GM19397 (cell line): Measurements from ENCODE around the gene NMNAT3.
A peak's percentile ranks its signal among the peaks of the same experiment; 100 is the strongest.

Experiments used
- ATAC-seq: cut with Tn5 transposase; IDR thresholded peaks from one replicate; pipeline ENCODE4 v1.9.1; 2021; ENCODE audit warnings: mild to moderate bottlenecking, moderate library complexity; ENCODE audit not compliant: unreplicated experiment

Gene NMNAT3

DNA sequence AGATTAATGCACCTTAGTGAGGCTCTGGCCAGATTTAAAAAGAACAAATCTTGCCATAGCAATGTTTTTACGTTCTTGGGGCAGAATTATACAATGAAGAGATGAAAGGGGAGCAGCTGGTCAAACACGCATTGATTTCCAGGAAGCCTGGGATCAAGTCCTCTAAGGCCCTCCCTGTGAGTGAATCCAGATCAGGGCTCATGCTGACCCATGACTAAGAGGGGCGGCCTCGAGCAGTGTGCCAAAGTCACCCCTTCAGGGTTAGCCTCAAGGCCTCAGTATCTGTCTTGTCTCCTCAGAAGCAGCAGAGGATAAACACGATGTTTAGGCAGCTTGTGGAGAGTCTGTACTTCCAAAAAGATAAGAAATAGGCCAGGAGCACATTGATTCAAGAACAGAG, 129.0 kb downstream of the NMNAT3 start:
- ATAC-seq = no peak

DNA sequence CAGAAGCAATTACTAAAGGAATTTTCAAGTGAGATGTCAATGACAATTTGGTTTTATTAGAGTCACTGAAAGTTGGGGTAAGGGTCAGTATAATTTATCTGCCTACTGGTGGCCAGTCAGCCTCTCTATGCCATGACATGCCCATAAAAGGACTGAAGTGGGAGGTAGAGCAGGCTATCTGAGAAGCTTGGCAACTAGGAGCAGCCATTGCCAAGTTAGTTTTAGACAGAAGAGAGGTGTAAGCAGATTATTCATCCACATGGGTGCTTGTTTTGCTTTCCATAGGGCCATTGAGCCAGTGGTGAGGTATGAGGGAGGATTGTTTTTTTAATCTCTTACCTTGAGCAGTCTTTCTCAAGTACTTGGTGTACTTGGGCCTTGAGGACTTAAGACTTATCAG, 130.1 kb downstream of the NMNAT3 start:
- ATAC-seq = no peak

DNA sequence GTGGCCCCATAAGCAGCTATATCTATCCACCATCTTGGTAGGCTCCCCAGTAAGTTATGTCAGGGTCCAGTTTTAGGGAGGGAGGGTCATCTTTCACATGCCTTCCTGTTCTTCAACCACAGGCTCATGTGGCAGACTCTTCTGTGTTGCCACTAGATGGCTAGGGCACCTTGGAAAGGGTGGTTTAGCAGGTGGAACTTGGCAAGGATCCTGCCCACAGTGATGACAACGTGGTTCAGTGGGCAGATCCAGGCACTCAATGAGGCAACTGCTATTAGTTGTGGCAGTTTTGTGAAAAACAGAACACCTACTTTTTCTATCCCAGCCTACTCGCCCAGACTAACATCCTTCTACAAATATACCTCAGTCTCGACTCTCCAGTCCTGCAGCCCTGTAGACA, 131.0 kb downstream of the NMNAT3 start:
- no peak for ATAC-seq

DNA sequence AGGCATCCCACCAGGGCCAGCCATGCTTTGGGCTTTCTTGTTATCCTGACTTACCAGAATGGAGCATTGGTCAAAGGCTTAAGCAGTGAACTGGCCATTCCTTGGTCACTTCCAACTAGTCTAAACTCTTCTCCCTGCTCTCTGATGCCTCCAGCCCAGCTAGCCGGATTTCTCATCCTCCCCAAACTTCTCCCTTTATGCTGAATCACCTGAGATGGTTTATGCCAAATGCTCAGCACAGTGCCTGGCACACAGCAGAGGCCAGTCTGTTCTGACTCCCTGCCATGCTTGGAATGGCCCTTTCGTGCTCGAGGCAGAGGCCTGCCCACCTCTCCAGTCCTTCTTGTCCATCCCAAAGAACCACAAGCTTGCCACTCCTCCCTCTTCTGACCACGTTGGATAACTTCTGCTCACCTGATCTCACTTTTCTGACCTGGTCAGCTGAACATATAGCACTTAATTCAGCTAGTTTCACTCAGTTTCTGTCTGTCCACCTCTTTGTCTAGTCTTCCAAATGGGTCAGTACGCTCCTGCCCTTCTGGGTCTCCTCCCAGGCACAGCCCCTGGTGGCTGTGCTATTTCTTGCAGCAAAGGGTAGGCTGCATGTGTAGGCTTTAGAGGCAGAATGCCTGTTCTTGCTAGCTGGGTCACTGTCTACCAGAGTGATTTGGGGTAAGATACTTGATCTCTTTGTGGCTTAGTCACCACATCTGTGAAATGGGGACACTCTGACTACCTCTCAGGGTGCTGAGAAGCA, 136.1 kb downstream of the NMNAT3 start:
- ATAC-seq = no peak

GRCh38 chr3:139540651-139541531, 136.9 kb downstream of the NMNAT3 start:
- ATAC-seq = no peak

DNA sequence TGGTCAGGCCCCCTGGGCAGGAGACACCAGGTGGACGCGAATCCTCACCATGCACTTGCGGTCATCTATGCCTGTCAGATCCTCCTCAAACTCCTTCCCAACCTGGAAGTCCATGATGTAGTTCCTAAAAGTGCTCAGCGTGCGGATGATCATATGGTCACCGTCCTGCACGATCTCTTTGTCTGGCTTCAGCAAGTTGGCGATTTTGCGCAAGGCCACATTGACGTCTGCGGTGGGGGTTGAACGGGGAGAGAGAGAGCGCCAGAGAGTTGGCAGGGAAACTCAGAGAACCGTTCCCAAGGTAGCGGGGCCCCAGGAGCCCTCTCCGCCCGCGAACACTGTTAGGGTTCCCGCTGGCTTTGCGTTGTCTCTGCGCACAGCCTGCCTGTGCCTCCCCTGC, 139.0 kb downstream of the NMNAT3 start:
- ATAC-seq = no peak

DNA sequence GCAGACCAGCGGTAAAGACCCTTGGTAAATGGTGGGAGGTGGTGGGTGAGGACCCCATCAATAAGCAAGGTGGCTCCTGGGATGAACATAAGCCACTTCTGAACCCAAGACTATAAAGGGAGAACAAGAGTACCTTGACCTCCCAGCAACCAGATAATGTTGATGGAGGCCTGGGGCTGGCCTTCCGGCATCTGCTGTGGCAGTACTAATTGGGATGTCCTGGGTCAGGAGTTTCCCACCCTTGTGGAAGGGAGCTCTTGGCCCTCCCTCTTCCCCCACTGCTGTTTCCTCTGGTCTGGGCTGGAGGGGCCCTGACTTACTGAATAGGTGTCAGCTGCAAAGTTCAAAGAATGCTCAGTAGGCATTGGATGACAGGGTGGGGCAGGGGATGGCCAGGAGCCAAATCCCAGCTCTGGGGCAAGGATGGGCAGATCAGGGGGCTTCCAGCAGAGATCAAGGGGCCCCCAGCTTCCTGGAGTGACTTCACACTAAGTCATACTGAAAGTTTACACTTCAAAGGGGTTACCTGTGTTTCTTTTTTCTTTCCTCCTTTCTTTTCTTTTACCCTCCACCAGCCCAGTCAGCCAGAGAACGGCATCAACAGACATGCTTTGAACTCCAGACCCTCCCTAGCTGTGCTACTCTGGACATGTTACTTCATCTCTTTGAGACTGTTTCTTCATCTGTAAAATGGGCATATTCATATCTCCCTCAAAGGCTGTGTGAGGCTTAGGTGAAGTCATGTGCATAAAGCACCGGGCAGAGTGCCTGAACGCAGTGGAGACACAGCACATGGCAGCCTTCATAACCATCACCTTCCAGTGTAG, 139.8 kb downstream of the NMNAT3 start:
- no peak for ATAC-seq

DNA sequence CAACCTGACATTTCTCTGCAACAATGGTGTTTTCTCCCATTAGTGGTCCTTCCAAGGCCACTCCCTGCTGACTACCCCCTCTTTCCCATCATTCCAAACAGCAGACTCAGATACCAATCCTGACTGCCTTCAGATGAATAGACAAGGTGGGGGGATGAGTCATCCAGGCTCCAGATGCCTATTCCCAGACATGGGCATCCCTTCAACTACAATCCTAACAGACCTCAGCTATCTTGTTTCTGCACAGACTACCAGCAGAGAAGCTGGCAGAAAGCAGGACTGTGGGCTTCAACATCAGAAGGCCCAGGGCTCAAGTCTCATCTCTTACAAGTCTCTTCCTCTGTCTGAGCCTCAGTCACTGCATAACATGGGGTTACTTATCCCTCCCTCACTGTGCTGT, 140.4 kb downstream of the NMNAT3 start:
- ATAC-seq = no peak

DNA sequence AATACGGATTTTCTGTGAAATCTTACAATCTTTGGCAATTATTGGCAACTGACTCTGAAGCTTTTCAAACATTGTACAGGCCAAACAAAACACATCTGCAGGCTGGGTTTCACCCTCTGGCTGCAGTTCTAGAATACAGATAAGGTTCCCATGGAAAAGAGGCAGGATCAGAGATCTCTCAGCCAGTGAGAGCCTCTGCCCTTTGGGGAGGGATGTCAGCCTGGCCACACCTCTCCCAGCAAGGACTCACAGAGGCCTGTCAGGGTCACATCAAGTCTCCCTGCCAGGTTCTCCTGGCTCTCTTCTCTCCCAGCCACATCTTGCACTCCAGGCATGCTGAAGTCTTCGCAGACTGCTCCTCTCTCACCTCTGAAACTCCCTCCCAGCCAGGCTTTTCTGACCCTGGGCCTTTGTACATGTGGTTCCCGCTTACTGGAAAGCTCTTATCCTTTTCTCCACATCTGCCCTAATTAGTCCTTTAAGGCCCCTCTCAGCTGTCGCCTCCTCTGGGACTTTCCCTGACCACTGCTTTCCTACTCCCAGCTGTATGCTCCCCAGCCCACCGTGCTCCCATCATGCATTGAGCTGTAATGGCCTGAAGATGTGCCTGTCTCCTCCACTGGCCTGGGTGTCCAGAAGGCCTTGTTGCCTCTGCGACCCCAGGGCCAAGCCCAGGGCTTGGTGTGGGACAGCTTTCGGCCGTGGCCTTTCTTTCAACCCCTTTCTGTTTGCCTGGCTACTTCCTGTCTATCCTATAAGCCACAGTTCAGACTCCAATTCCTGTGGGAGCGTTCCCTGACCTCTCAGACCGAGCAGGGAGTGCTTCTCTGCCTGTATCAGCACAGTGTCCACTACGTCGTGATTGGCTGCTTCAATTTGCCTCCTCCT, 142.5 kb downstream of the NMNAT3 start:
- no peak for ATAC-seq

GRCh38 chr3:139534455-139534812, 143.3 kb downstream of the NMNAT3 start:
- peak; percentile 45 for ATAC-seq

GRCh38 chr3:139533781-139534454, 143.9 kb downstream of the NMNAT3 start:
- peak; percentile 35 for ATAC-seq

- ATAC-seq = no peak
These were observed 144.8 kb downstream of the NMNAT3 start for GRCh38 chr3:139532976-139533375.

DNA sequence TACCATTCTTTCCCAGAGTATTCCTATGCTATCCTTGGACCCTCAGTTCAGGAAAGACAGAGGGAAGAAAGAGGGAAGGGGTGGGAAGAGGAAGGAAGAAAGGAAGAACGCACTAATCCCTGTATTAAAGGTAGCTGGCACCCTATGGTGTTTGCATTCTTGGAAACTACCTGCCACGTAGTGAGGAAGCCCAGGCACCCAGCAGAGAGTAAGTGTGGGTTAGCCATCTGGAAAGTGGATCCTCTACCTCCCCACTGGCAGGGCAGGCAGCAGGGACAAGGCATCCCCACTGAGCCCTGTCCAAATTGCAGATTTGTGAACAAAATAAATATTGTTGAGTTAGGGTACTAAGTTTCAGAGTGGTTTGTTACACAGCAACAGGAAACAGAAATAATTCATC, 147.1 kb downstream of the NMNAT3 start:
- ATAC-seq = no peak

DNA sequence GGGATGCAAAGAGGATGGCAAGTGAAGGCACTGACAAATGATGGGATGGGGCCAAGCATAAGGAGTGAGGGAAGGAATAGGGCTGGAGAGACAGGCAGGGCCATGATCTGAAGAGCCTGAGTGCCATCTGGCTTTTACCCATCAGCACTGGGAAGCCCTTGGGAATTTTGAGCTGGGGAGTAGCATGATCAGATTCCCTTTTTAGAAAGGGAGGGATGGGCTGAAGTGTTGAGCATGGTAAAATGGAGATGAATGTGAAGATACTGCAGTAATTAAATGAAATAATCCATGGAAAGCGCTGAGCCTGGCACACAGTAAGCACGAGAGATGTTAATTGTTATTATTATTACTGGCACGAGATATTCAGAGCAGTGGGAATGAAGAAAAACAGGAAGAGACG, 148.1 kb downstream of the NMNAT3 start:
- no peak for ATAC-seq

DNA sequence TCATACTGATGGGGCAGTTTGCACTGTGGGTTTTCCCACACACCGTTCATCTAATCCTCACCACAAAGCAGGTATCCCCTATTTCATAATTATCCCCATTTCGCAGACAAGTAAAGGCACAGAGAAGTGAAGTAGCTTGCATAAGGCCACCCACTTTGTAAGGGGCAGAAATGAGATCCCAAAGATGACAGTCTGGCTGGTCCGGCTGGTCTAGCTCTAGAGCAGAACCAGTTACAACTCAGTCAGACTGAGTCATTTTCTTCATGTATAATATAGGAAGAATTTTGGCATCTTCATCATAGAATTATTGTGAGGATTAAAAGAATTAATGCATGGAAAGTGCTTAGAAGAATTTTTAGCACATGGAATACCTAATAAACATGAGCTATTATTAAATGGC, 148.8 kb downstream of the NMNAT3 start:
- ATAC-seq = no peak

DNA sequence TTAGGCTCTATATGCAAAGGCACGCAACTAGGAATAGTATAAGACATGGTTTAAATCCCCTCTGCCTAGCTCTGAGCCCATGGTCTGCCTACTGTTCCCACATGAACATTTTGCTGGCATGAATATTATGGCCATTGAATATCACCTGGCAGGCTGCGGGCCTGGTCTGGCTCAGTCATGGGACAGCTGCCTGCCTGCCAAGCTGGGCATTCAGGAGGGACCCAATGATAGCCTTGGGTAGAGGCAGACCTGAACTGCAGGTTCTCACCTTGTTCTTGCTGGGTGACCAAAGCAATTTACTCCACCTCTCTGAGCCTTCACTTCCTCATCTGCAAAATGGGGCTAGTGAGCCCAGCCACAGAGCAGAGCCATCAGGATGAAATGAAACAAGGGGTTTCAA, 149.5 kb downstream of the NMNAT3 start:
- ATAC-seq = no peak

- no peak for ATAC-seq
These were observed 150.5 kb downstream of the NMNAT3 start for GRCh38 chr3:139527265-139527664.

DNA sequence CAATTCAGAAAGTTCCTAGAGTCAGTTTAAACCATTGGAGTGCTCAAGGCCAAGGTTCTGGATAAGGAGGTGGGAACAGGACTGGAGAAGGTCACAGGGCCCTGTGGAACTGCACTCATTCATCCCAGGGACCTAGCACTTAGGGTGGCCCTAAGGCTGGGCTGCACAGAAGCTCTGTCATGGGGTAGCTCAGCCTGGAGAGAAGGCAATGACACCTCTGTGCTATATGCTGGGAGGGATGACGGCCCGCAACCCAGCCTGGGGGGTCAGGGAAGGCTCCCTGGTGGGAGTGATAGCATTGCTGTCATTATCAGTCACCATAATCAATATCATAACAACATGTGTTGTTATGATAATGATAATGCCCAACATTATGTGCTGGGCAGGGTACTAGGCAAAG, 151.6 kb downstream of the NMNAT3 start:
- ATAC-seq = no peak

DNA sequence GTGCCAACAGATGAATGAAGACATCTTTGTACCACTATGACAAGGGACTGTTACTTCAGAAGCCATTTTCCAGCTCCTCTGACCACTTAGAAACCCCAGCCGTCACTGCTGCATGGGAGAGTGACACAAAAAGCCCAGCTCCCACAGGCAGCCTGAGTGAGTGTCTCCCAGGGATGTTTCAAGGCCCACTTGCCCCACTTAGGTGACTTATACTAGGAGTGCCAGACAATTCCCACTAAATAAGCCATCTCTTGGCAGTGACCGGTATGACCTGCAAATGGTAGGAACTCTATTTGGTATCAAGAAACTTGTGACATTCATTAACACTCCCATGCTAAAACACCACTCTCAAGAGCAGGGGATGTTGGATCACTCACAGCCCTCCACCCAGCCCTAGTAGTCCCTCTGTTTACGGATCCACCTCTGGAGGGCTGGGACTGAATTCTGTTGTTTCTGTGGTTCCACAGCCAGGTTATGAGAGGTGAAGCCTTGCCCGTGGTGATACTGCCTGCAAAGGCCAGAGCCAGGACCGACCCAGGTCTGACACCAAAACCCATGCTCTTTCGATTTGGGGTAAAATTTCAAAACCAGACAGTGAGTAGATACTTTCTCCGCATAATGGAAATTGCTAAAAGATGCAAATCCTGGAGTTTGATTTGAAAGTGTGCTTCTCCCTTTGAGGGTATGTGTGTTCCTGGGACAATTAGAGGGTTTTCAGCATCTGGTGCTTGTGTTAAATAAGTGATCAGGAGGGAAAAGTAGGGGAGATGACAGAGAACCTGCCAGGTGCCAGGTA, 152.7 kb downstream of the NMNAT3 start:
- ATAC-seq = no peak
